H1 (cell line): ENCODE data around the gene KCNK13. TPM values are rescaled to one million over a fixed set of nuclear protein-coding genes. Genes with fewer than 3 reads are reported as not detected.

Source experiments
- BCL11A ChIP-seq, 2 experiments: IDR thresholded peaks; one replicate each; pipeline ENCODE4 v1.6.1; 2011; ENCODE audit warnings: low read depth in 2 of 2, low read length in 2 of 2, mild to moderate bottlenecking in 2 of 2
- BRCA1 ChIP-seq: IDR thresholded peaks from 2 replicates; pipeline ENCODE4 v1.6.1; 2012; ENCODE audit warnings: low read depth, low read length, improper control_type of control experiment
- CBX5 ChIP-seq: fragments of 300-800, 300-1000 bp; sonication (generic); IDR thresholded peaks from 2 replicates; pipeline ENCODE4 v1.7.1; 2016; ENCODE audit warnings: antibody characterized with exemption, low read length, low read depth
- CBX8 ChIP-seq: fragments of 300-800, 300-1000 bp; sonication (generic); IDR thresholded peaks from 2 replicates; pipeline ENCODE4 v1.7.1; 2016; ENCODE audit warnings: low read depth, low read length, borderline replicate concordance
- CHD2 ChIP-seq: IDR thresholded peaks from 2 replicates; pipeline ENCODE4 v1.6.1; 2012; ENCODE audit warnings: low read length, improper control_type of control experiment
- CREB1 ChIP-seq: IDR thresholded peaks from 2 replicates; pipeline ENCODE4 v1.6.1; 2012; ENCODE audit warnings: inconsistent platforms
- EGR1 ChIP-seq: IDR thresholded peaks from 2 replicates; pipeline ENCODE4 v1.6.1; 2011; ENCODE audit warnings: low read depth, low read length, borderline replicate concordance
- GTF2F1 ChIP-seq: IDR thresholded peaks from 2 replicates; pipeline ENCODE4 v1.6.1; 2012; ENCODE audit warnings: low read depth, low read length, improper control_type of control experiment, borderline replicate concordance
- HDAC2 ChIP-seq, 2 experiments: fragments of 300-600 bp in 1 of 2; sonication (generic) in 1 of 2; IDR thresholded peaks; 2 replicates each; pipeline ENCODE4 v1.6.1; 2011 to 2012; ENCODE audit warnings: low read depth in 2 of 2, low read length in 2 of 2, mild to moderate bottlenecking in 2 of 2, moderate library complexity in 2 of 2, borderline replicate concordance in 1 of 2, inconsistent platforms in 1 of 2
- HDAC6 ChIP-seq: IDR thresholded peaks from one replicate; pipeline ENCODE4 v1.7.1; 2012; ENCODE audit warnings: low read depth, mild to moderate bottlenecking, inconsistent platforms, low read length, moderate library complexity
- MAFK ChIP-seq: IDR thresholded peaks from 2 replicates; pipeline ENCODE4 v1.6.1; 2012; ENCODE audit warnings: low read depth, mild to moderate bottlenecking, improper control_type of control experiment, low read length
- NANOG ChIP-seq: IDR thresholded peaks from 2 replicates; pipeline ENCODE4 v1.6.1; 2011; ENCODE audit warnings: low read length, low read depth, mild to moderate bottlenecking, inconsistent platforms; ENCODE audit not compliant: insufficient read depth, poor library complexity, severe bottlenecking
- NRF1 ChIP-seq: IDR thresholded peaks from 2 replicates; pipeline ENCODE4 v1.6.1; 2011; ENCODE audit warnings: mild to moderate bottlenecking, low read depth, low read length, improper control_type of control experiment
- RAD21 ChIP-seq, 2 experiments: IDR thresholded peaks in 1 of 2; conservative IDR thresholded peaks in 1 of 2; 2 replicates each; pipeline ENCODE4 v1.6.1; 2011; ENCODE audit warnings: low read depth in 2 of 2, low read length in 2 of 2, improper control_type of control experiment in 1 of 2, inconsistent platforms in 1 of 2, mild to moderate bottlenecking in 1 of 2, moderate library complexity in 1 of 2
- RFX5 ChIP-seq: IDR thresholded peaks from 2 replicates; pipeline ENCODE4 v1.6.1; 2011; ENCODE audit warnings: low read depth, low read length, improper control_type of control experiment, borderline replicate concordance
- SAP30 ChIP-seq: fragments of 300-600 bp; sonication (generic); IDR thresholded peaks from 2 replicates; pipeline ENCODE4 v1.7.1; 2012; ENCODE audit warnings: low read length, moderate library complexity, mild to moderate bottlenecking, inconsistent platforms; ENCODE audit not compliant: insufficient read depth, insufficient replicate concordance
- SIN3A ChIP-seq, 2 experiments: IDR thresholded peaks in 1 of 2; conservative IDR thresholded peaks in 1 of 2; 2 replicates each; pipeline ENCODE4 v1.6.1; 2011 to 2012; ENCODE audit warnings: low read length in 2 of 2, improper control_type of control experiment in 1 of 2, low read depth in 1 of 2, mild to moderate bottlenecking in 1 of 2
- SIRT6 ChIP-seq: IDR thresholded peaks from one replicate; pipeline ENCODE4 v1.7.1; 2012; ENCODE audit warnings: low read length, inconsistent platforms
- SP4 ChIP-seq: IDR thresholded peaks from 2 replicates; pipeline ENCODE4 v1.6.1; 2012; ENCODE audit warnings: low read length, inconsistent platforms
- polyA plus RNA-seq, 7 experiments: library from polyadenylated mRNA; depleted of rRNA in 3 of 7; stranded (reverse) in 5 of 7; unstranded in 2 of 7; fragments of >200 nt in 5 of 7; fragments of 200-250 nt in 2 of 7; gene quantifications; 1 replicate in 5 of 7; 2 replicates in 1 of 7; 4 replicates in 1 of 7; pipeline versions ENCODE4 v1.2.1 to v1.2.3, GENCODE V29; 2011 to 2013; ENCODE audit warnings: missing spikeins in 2 of 7, mixed read lengths in 2 of 7
- total RNA-seq: library from RNA; stranded (reverse); fragmentation: NEBNext Ultra II Directional; extraction: Animal tissue kit (Norgen Biotek cat#: 25700); gene quantifications from 2 replicates; pipeline ENCODE4 v1.2.1, GENCODE V29; 2021
- TF ChIP-seq, protein P1 (sequence below), 3 experiments: IDR thresholded peaks; 1 replicate in 2 of 3; 2 replicates in 1 of 3; pipeline versions ENCODE4 v1.5.1 to v1.6.1; 2011; ENCODE audit warnings: low read length in 3 of 3, mild to moderate bottlenecking in 3 of 3, inconsistent platforms in 2 of 3, low read depth in 1 of 3, moderate library complexity in 1 of 3; ENCODE audit not compliant: insufficient read depth in 1 of 3; ENCODE audit errors: control extremely low read depth in 1 of 3
- TF ChIP-seq, protein P2 (sequence below): IDR thresholded peaks from 2 replicates; pipeline ENCODE4 v1.6.1; 2012; ENCODE audit warnings: inconsistent platforms

Gene KCNK13
- total and polyA plus RNA-seq, 2 of the 8 experiments (the other 6 are each of a cell fraction or from before 2014, with no cell fraction given): 0.39 to 0.48 TPM

DNA sequence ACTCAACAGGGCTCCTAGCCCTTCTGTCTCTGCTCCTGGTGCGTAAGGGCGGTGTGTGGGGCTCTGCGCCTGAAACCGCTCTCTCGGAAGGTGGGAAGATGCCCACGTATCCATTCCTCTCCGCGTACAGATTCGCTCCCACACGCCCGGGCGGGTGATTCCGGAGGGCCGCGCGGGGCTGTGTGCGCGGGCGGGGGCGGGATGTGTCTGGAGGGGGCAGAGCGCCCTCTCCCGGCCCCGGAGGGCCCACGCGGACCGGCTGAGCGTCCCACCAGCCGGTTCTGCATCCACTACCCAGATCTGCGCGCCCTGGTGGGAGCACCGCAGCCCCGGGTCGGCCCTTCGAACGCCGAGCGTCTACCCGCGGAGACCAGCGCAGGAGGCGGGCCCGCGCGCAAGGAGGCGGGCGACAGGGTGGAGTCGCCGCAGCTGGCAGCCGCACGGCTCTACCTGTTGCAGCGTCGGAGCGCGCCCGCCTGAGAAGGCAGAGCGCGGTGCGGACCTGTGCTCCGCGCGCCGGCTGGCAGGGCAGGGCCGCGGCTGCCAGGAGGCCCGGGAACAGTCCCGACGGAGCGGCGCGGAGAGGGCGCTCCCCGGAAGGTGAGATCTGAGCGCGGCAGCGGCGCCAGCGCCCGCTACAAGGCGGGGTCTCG is 1.4 kb upstream of the KCNK13 start (continued):
- TF ChIP-seq, protein P1, sequence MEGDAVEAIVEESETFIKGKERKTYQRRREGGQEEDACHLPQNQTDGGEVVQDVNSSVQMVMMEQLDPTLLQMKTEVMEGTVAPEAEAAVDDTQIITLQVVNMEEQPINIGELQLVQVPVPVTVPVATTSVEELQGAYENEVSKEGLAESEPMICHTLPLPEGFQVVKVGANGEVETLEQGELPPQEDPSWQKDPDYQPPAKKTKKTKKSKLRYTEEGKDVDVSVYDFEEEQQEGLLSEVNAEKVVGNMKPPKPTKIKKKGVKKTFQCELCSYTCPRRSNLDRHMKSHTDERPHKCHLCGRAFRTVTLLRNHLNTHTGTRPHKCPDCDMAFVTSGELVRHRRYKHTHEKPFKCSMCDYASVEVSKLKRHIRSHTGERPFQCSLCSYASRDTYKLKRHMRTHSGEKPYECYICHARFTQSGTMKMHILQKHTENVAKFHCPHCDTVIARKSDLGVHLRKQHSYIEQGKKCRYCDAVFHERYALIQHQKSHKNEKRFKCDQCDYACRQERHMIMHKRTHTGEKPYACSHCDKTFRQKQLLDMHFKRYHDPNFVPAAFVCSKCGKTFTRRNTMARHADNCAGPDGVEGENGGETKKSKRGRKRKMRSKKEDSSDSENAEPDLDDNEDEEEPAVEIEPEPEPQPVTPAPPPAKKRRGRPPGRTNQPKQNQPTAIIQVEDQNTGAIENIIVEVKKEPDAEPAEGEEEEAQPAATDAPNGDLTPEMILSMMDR (IDR thresholded peaks at IDR 0.05; ENCODE audit: control extremely low read depth in 1 of 3, insufficient read depth in 1 of 3, low read depth in 1 of 3, low read length in 3 of 3): peak; percentile 56 to 69 (median 58)
- TF ChIP-seq CREB1 (peak; percentile 15; the same call in 1 of the 2 replicates), MAFK (no peak), CBX5 (no peak), HDAC2 (IDR thresholded peaks at IDR 0.05; ENCODE audit: borderline replicate concordance in 1 of 2, low read depth in 2 of 2, low read length in 2 of 2) (0 out of 4 replicates have a peak, but pooled peaks of 1 of the 2 experiments have one; percentile 7), RFX5 (no peak), SAP30 (no peak), SIN3A (conservative IDR thresholded peaks at IDR 0.05 in 1 of 2, IDR thresholded peaks at IDR 0.05 in 1 of 2; ENCODE audit: low read depth in 1 of 2, low read length in 2 of 2) (no peak), CBX8 (no peak), NANOG (no peak), CHD2 (no peak), SIRT6 (no peak), RAD21 (IDR thresholded peaks at IDR 0.05 in 1 of 2, conservative IDR thresholded peaks at IDR 0.05 in 1 of 2; ENCODE audit: low read depth in 2 of 2, low read length in 2 of 2) (peak; percentile 53 to 65), BCL11A (IDR thresholded peaks at IDR 0.05; ENCODE audit: low read depth in 2 of 2, low read length in 2 of 2) (no peak), HDAC6 (no peak), EGR1 (peak; percentile 76; the same call in 1 of the 2 replicates), BRCA1 (no peak), NRF1 (no peak), SP4 (no peak), GTF2F1 (no peak)
- TF ChIP-seq, protein P2, sequence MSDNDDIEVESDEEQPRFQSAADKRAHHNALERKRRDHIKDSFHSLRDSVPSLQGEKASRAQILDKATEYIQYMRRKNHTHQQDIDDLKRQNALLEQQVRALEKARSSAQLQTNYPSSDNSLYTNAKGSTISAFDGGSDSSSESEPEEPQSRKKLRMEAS: peak; percentile 31
